ENCODE data around the gene POU3F2.

The POU3F2 gene

DNA sequence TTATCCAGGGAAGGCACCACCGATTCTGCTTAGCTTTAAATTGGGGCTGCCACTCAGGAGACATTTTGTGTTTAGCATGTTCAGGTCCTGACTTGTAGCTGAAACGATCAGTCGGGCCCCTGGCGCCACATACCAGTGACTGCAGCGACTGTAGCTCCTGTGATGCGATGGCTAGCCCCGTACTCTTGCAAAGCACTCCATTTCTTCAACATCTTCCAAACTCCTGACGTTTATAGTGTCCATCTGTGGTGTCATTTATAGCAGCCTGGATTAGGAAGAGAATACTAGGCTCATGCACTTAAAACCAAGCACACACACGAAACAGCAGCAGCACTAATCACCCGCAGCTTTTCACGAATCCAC lies 13.0 kb downstream of the POU3F2 start:
- no peak overlapping the region for H3K27ac ChIP-seq (ENCODE audit: extremely low read depth, low read depth, low read length)
- POLR2A ChIA-PET, result no interaction called here

DNA sequence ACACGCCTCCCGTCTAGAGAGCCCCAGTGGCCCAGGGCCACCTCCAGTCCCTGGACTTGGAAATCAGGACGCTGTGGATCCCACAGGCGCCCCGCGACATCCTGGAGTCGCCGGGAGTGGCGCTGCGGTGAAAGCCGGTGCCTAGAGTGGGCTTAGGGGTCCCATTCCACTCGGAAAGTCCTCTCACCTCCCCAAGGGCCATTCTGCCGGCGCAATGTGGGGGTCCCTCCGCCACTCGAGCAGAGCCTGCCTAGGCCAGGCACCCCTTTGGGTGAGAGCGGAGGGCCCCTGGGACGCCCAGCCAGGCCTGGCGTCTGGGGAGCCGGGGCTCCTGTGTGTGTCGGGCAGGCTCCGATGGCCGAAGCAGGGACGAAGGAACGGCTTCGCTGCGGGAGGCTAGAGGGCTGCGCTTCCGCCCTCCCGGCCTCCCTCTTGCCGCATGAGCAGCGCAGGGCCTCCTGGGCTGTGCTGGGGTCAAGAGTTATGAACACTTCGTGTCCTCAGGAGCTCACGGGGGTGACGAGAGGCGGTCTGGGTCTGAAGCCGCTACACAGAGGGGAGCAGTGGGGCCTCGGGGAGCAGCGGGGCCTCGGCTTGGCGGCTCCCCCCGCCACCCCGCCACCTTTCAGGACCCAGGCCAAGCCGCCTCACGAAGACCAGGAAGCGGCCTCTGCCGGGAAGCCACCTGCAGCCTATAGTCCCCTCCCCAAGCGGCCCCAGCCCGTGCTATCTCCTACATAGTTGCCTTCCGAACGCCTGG lies 13.6 kb downstream of the POU3F2 start:
- Histone ChIP-seq H3K27ac (ENCODE audit: extremely low read depth, low read depth, low read length) (no peak overlapping the region), H3K4me1 (ENCODE audit: control insufficient read depth, insufficient read depth, low read length) (peaks cover 3% of the 10 kb centered on the region), H3K36me3 (ENCODE audit: control insufficient read depth in 2 of 2, insufficient read depth in 1 of 2, low read length in 2 of 2) (peaks cover 0 to 10% of the 10 kb centered on the region in 2 experiments; a peak in 1 of 3 replicates), H3K9me3 (ENCODE audit: control insufficient read depth, insufficient read depth, low read depth, low read length) (no peaks in the 10 kb centered on the region), H3K4me3 (ENCODE audit: low read depth, low read length) (no peak overlapping the region)
- ChIA-PET POLR2A (no interaction called here), CTCF (interaction anchor here (0.8 kb wide), 1 partner anchor 268 kb away, joined by 3 read pairs; no protein-coding TSS in a partner anchor)
- no peak for TF ChIP-seq ZNF660 (tag by site-specific recombination; IDR thresholded peaks at IDR 0.05)

More for the DNA sequence above, 13.0 kb downstream of the POU3F2 start:
- Histone ChIP-seq H3K36me3 (ENCODE audit: control insufficient read depth in 2 of 2, insufficient read depth in 1 of 2, low read length in 2 of 2) (peaks cover 0 to 10% of the 10 kb centered on the region in 2 experiments; a peak in 1 of 3 replicates), H3K4me3 (ENCODE audit: low read depth, low read length) (no peak overlapping the region), H3K4me1 (ENCODE audit: control insufficient read depth, insufficient read depth, low read length) (peaks cover 3% of the 10 kb centered on the region), H3K9me3 (ENCODE audit: control insufficient read depth, insufficient read depth, low read depth, low read length) (no peaks in the 10 kb centered on the region)
- no peak for TF ChIP-seq ZNF157 (tag by site-specific recombination; IDR thresholded peaks at IDR 0.05)
- TF ChIP-seq ZNF837 (tag by site-specific recombination; IDR thresholded peaks at IDR 0.05), result no peak
- TF ChIP-seq ZNF701 (tag by site-specific recombination; IDR thresholded peaks at IDR 0.05), result no peak
- TF ChIP-seq BCL11A (tag by site-specific recombination; IDR thresholded peaks at IDR 0.05; ENCODE audit: low read depth), result no peak
- no peak for TF ChIP-seq ZBTB17 (tag by site-specific recombination; IDR thresholded peaks at IDR 0.05)
- no peak for TF ChIP-seq ZNF768 (tag by site-specific recombination; IDR thresholded peaks at IDR 0.05)
- TF ChIP-seq PRDM1 (tag by site-specific recombination; IDR thresholded peaks at IDR 0.05), result no peak
- TF ChIP-seq ZNF624 (tag by site-specific recombination; IDR thresholded peaks at IDR 0.05), result no peak
- TF ChIP-seq, protein P1, sequence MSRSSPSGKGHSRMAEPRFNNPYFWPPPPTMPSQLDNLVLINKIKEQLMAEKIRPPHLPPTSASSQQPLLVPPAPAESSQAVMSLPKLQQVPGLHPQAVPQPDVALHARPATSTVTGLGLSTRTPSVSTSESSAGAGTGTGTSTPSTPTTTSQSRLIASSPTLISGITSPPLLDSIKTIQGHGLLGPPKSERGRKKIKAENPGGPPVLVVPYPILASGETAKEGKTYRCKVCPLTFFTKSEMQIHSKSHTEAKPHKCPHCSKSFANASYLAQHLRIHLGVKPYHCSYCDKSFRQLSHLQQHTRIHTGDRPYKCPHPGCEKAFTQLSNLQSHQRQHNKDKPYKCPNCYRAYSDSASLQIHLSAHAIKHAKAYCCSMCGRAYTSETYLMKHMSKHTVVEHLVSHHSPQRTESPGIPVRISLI (tag by site-specific recombination; IDR thresholded peaks at IDR 0.05), result no peak
- no peak for TF ChIP-seq ZNF10 (tag by site-specific recombination; IDR thresholded peaks at IDR 0.05)
- CTCF ChIA-PET, result interaction anchor here (0.5 to 0.8 kb wide), 2 partner anchors 269 to 517 kb away, joined by 3 read pairs; no protein-coding TSS in a partner anchor

DNA sequence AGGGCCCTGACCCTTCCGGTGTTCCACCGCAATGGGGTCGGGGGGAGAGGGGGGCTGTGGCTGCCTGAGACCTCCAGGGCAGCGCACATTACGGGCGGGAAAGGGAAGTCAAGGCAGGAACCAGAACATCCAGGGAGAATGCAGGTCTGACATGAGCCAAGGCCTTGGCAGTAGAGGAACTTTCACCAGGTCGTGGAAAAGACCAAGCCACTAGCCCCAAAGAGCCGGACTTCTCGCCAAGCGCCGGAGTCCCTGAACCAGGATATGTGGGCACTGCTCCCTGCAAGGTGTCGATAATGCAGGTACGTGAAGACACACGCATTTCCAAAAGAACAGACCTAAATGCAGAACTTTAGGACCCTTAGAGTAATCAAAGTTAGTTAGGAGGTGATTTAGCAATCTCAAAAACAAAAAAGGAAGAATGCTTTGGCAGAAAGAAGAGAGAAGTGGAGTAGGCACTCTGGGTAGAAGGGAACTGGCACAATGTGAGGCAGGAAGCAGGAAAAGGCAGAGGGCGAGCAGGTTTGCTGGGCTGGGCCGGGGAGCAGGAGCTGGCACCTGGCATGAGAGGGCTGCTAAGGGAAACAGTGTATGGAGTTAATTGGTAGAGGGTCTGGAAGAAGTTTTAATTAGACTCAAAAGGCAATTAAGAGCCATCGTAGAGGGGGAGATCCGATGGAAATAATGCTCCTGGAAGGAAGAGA lies 14.3 kb downstream of the POU3F2 start:
- H3K36me3 ChIP-seq (ENCODE audit: control insufficient read depth in 2 of 2, insufficient read depth in 1 of 2, low read length in 2 of 2), result peaks cover 0 to 10% of the 10 kb centered on the region in 2 experiments; a peak in 1 of 3 replicates
- H3K27ac ChIP-seq (ENCODE audit: extremely low read depth, low read depth, low read length), result no peak overlapping the region
- no peak overlapping the region for H3K4me3 ChIP-seq (ENCODE audit: low read depth, low read length)
- TF ChIP-seq IKZF3 (tag by site-specific recombination; IDR thresholded peaks at IDR 0.05), result no peak
- no peak for TF ChIP-seq ZBTB8A (tag by site-specific recombination; IDR thresholded peaks at IDR 0.05)
- TF ChIP-seq, protein P2, sequence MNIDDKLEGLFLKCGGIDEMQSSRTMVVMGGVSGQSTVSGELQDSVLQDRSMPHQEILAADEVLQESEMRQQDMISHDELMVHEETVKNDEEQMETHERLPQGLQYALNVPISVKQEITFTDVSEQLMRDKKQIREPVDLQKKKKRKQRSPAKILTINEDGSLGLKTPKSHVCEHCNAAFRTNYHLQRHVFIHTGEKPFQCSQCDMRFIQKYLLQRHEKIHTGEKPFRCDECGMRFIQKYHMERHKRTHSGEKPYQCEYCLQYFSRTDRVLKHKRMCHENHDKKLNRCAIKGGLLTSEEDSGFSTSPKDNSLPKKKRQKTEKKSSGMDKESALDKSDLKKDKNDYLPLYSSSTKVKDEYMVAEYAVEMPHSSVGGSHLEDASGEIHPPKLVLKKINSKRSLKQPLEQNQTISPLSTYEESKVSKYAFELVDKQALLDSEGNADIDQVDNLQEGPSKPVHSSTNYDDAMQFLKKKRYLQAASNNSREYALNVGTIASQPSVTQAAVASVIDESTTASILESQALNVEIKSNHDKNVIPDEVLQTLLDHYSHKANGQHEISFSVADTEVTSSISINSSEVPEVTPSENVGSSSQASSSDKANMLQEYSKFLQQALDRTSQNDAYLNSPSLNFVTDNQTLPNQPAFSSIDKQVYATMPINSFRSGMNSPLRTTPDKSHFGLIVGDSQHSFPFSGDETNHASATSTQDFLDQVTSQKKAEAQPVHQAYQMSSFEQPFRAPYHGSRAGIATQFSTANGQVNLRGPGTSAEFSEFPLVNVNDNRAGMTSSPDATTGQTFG (tag by site-specific recombination; IDR thresholded peaks at IDR 0.05; ENCODE audit: borderline replicate concordance), result no peak
- no peak for TF ChIP-seq ZNF324 (tag by site-specific recombination; IDR thresholded peaks at IDR 0.05)
- TF ChIP-seq, protein P3, sequence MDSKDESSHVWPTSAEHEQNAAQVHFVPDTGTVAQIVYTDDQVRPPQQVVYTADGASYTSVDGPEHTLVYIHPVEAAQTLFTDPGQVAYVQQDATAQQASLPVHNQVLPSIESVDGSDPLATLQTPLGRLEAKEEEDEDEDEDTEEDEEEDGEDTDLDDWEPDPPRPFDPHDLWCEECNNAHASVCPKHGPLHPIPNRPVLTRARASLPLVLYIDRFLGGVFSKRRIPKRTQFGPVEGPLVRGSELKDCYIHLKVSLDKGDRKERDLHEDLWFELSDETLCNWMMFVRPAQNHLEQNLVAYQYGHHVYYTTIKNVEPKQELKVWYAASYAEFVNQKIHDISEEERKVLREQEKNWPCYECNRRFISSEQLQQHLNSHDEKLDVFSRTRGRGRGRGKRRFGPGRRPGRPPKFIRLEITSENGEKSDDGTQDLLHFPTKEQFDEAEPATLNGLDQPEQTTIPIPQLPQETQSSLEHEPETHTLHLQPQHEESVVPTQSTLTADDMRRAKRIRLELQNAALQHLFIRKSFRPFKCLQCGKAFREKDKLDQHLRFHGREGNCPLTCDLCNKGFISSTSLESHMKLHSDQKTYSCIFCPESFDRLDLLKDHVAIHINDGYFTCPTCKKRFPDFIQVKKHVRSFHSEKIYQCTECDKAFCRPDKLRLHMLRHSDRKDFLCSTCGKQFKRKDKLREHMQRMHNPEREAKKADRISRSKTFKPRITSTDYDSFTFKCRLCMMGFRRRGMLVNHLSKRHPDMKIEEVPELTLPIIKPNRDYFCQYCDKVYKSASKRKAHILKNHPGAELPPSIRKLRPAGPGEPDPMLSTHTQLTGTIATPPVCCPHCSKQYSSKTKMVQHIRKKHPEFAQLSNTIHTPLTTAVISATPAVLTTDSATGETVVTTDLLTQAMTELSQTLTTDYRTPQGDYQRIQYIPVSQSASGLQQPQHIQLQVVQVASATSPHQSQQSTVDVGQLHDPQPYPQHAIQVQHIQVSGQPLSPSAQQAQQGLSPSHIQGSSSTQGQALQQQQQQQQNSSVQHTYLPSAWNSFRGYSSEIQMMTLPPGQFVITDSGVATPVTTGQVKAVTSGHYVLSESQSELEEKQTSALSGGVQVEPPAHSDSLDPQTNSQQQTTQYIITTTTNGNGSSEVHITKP (tag by site-specific recombination; IDR thresholded peaks at IDR 0.05), result no peak
- CTCF ChIA-PET, result no interaction called here
- H3K4me1 ChIP-seq (ENCODE audit: control insufficient read depth, insufficient read depth, low read length), result peaks cover 3% of the 10 kb centered on the region
- no peaks in the 10 kb centered on the region for H3K9me3 ChIP-seq (ENCODE audit: control insufficient read depth, insufficient read depth, low read depth, low read length)
- POLR2A ChIA-PET, result no interaction called here
